Neutrophil (primary cell): ENCODE data around the gene TBCEL.

Experiments used
- H3K27ac ChIP-seq: fragments of 200-600 bp; sonication (generic); 2 replicates; pipeline ENCODE4 v1.5.1; 2016; ENCODE audit warnings: mild to moderate bottlenecking, moderate library complexity
- H3K27me3 ChIP-seq: fragments of 200-600 bp; sonication (generic); 2 replicates; pipeline ENCODE4 v1.6.0; 2016; ENCODE audit warnings: mild to moderate bottlenecking
- H3K36me3 ChIP-seq: fragments of 200-600 bp; sonication (generic); 2 replicates; pipeline ENCODE4 v1.5.1; 2017
- H3K4me1 ChIP-seq, 2 experiments: fragments of 200-600 bp in 1 of 2; sonication (generic) in 1 of 2; 1 replicate in 1 of 2; 2 replicates in 1 of 2; pipeline versions ENCODE4 v1.5.1 to v1.6.1; 2013 to 2016; ENCODE audit warnings: low read depth in 1 of 2, low read length in 1 of 2, mild to moderate bottlenecking in 1 of 2, moderate library complexity in 1 of 2; ENCODE audit not compliant: control insufficient read depth in 1 of 2, insufficient read depth in 1 of 2
- H3K4me3 ChIP-seq, 2 experiments: fragments of 200-600 bp in 1 of 2; sonication (generic) in 1 of 2; 1 replicate in 1 of 2; 2 replicates in 1 of 2; pipeline ENCODE4 v1.5.1; 2013 to 2016; ENCODE audit warnings: low read depth in 1 of 2, low read length in 1 of 2, mild to moderate bottlenecking in 1 of 2, moderate library complexity in 1 of 2
- H3K9me3 ChIP-seq: fragments of 200-600 bp; sonication (generic); 2 replicates; pipeline ENCODE4 v1.5.1; 2016
- TF ChIP-seq, protein P1 (sequence below): fragments of 200-600 bp; sonication (generic); IDR thresholded peaks from 2 replicates; pipeline ENCODE4 v1.5.1; 2016; ENCODE audit warnings: antibody characterized with exemption

Gene TBCEL

DNA sequence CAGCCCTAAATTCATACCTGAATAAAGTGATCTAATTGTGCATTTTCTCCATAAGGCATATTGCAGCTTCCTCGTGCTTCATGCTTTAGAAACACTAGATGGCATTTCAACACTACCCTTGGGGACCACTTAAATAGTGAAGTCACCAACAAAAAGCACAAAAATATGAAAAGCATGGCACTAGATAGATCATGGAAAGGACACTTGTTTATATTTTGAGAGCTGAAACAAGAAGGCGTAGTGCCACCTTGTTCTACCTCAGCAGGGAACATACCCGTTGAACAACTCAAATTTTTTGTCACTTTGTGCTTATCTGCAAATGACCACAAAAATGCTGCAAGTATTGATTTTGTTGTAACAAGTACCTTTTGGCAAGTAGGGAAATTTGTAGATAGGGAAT is 8.6 kb downstream of the TBCEL start:
- no peaks in the 10 kb centered on the region for H3K27me3 ChIP-seq
- no peaks in the 10 kb centered on the region for H3K36me3 ChIP-seq
- H3K4me1 ChIP-seq = no peaks in the 10 kb centered on the region
- no peak overlapping the region for H3K4me3 ChIP-seq
- no peaks in the 10 kb centered on the region for H3K9me3 ChIP-seq
- TF ChIP-seq, protein P1, sequence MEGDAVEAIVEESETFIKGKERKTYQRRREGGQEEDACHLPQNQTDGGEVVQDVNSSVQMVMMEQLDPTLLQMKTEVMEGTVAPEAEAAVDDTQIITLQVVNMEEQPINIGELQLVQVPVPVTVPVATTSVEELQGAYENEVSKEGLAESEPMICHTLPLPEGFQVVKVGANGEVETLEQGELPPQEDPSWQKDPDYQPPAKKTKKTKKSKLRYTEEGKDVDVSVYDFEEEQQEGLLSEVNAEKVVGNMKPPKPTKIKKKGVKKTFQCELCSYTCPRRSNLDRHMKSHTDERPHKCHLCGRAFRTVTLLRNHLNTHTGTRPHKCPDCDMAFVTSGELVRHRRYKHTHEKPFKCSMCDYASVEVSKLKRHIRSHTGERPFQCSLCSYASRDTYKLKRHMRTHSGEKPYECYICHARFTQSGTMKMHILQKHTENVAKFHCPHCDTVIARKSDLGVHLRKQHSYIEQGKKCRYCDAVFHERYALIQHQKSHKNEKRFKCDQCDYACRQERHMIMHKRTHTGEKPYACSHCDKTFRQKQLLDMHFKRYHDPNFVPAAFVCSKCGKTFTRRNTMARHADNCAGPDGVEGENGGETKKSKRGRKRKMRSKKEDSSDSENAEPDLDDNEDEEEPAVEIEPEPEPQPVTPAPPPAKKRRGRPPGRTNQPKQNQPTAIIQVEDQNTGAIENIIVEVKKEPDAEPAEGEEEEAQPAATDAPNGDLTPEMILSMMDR = no peak
- H3K27ac ChIP-seq = no peak overlapping the region

DNA sequence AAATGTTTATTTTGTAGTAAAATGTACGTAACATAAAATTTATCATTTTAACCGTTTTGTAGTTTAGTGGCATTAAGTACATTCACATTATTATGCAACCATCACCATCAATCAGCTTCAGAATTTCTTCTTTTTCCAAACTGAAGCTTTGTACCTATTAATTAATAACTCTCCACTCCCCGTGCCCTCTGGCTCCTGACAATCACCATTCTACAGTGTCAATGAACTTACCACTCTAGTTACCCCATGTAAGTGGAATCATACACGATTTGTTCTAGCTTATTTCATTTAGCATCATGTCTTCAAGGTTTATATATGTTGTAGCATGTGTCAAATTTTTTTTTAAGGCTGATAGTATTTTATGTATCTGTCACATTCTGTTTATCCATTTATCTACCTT is 9.7 kb downstream of the TBCEL start:
- Histone ChIP-seq H3K27ac (no peak overlapping the region), H3K4me3 (no peak overlapping the region), H3K36me3 (no peaks in the 10 kb centered on the region), H3K27me3 (no peaks in the 10 kb centered on the region), H3K4me1 (no peaks in the 10 kb centered on the region), H3K9me3 (no peaks in the 10 kb centered on the region)
- TF ChIP-seq, protein P1 = no peak

DNA sequence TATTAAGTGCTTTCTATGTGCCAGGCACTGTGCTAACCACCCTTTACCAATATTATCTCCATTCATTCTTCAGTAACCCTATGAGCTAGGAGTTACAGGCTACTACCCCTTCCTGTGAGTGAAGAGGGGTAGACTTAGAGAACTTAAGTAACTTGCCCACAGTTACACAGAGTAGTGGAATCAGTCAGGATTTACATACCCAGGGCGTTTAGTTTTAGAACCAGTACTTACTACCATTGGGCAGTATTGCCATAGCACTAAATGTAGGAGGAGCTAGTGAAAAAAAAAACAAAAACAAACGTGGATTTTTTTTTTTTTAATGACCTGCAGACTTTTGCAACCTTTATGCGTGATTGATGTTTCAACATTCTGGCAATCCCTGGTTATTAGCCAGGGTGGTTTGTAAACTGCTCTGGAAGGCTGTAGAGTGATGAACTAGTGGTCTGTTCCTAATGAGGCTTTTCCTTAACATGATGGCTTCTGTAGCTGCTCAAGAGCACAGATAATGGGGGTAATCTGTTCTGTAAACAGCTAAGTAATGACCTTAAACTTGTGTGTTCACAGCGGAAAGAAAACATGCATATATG is 11.4 kb downstream of the TBCEL start:
- H3K36me3 ChIP-seq = no peaks in the 10 kb centered on the region
- TF ChIP-seq, protein P1 = no peak
- H3K4me3 ChIP-seq = no peak overlapping the region
- no peaks in the 10 kb centered on the region for H3K4me1 ChIP-seq
- no peak overlapping the region for H3K27ac ChIP-seq
- H3K9me3 ChIP-seq = no peaks in the 10 kb centered on the region
- no peaks in the 10 kb centered on the region for H3K27me3 ChIP-seq

DNA sequence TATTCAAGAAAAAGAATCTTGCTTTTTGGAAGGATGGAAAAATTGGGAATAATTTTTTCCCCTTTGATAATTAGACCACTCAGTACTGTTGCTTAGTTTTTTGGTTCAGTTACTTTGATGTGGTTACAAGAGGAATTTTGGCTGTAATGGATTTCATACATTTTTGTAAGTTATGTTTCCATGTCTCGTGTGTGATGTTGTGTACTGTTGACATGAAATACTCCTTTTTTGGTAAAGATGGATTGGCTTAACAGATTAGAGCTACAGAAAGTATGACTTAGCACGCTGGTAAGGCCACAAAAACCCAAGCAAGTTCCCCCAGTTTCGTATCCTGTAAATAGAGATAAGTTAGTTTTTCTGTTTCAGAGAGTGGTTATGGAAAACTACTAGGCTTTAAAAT is 11.9 kb downstream of the TBCEL start:
- no peaks in the 10 kb centered on the region for H3K4me1 ChIP-seq
- H3K9me3 ChIP-seq = no peaks in the 10 kb centered on the region
- TF ChIP-seq, protein P1 = no peak
- no peak overlapping the region for H3K4me3 ChIP-seq
- no peak overlapping the region for H3K27ac ChIP-seq
- H3K27me3 ChIP-seq = no peaks in the 10 kb centered on the region
- no peaks in the 10 kb centered on the region for H3K36me3 ChIP-seq

DNA sequence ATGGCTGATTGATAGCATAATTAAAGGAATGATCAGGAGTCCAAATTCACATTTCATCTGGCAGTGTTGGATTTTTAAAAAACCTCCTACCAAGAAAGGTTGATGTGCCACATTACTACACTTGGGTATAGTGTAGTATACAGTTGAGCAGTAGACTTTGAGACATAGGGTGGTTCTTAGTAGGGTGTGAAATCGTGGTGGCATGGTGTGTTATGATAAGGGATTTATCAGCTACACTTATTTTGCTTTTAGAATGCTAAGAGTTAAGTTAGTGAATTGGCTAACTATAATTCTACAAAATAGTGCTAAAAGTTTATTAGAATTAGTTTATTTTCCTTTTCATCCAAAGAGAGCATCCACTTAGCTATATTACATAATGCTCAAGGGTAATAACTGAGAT is 13.1 kb downstream of the TBCEL start:
- Histone ChIP-seq H3K36me3 (no peaks in the 10 kb centered on the region), H3K27me3 (no peaks in the 10 kb centered on the region), H3K27ac (no peak overlapping the region), H3K4me3 (no peak overlapping the region), H3K9me3 (no peaks in the 10 kb centered on the region), H3K4me1 (no peaks in the 10 kb centered on the region)
- TF ChIP-seq, protein P1 = no peak
